CD14-positive monocyte (primary cell): ENCODE measurements around the gene MAPK1IP1L. TPM values are rescaled to one million over a fixed set of nuclear protein-coding genes. Genes with fewer than 3 reads are reported as not detected.

ENCODE experiments used
- DNase-seq, 3 donors: peaks; one replicate each; pipeline ENCODE4 v3.0.0-alpha.2; 2011 to 2022
- H2AFZ ChIP-seq: 2 replicates; pipeline ENCODE4 v1.6.0; 2012; ENCODE audit warnings: mild to moderate bottlenecking, low read depth, low read length, inconsistent platforms; ENCODE audit not compliant: insufficient read depth, poor library complexity, severe bottlenecking
- H3K27ac ChIP-seq, 2 donors: 1 replicate in 1 of 2; 2 replicates in 1 of 2; pipeline ENCODE4 v1.5.1; 2012 to 2013; ENCODE audit warnings: low read length in 2 of 2, control low read depth in 1 of 2, inconsistent platforms in 1 of 2, low read depth in 1 of 2, mild to moderate bottlenecking in 1 of 2
- H3K27me3 ChIP-seq, 2 donors: one replicate each; pipeline versions ENCODE4 v1.6.0 to v1.6.1; 2011 to 2013; ENCODE audit warnings: low read length in 2 of 2; ENCODE audit not compliant: control insufficient read depth in 2 of 2, insufficient read depth in 2 of 2
- H3K36me3 ChIP-seq, 2 donors: replicated peaks in 1 of 2; 1 replicate in 1 of 2; 2 replicates in 1 of 2; pipeline versions ENCODE4 v1.5.1 to v1.6.1; 2012 to 2013; ENCODE audit warnings: low read length in 2 of 2, control low read depth in 1 of 2, inconsistent platforms in 1 of 2, mild to moderate bottlenecking in 1 of 2; ENCODE audit not compliant: insufficient read depth in 2 of 2, control insufficient read depth in 1 of 2
- H3K4me1 ChIP-seq, 2 donors: 1 replicate in 1 of 2; 2 replicates in 1 of 2; pipeline versions ENCODE4 v1.5.1 to v1.6.1; 2012 to 2013; ENCODE audit warnings: low read length in 2 of 2, control low read depth in 1 of 2, inconsistent platforms in 1 of 2, mild to moderate bottlenecking in 1 of 2, moderate library complexity in 1 of 2; ENCODE audit not compliant: insufficient read depth in 2 of 2, control insufficient read depth in 1 of 2
- H3K4me2 ChIP-seq: replicated peaks from 2 replicates; pipeline ENCODE3; 2012; ENCODE audit warnings: low read length, moderate library complexity, mild to moderate bottlenecking; ENCODE audit not compliant: poor library complexity, severe bottlenecking; ENCODE audit errors: extremely low read depth
- H3K4me3 ChIP-seq, 3 experiments: fragments of 200-600 bp in 1 of 3; sonication (generic) in 1 of 3; replicated peaks in 1 of 3; 1 replicate in 2 of 3; 2 replicates in 1 of 3; pipeline ENCODE4 v1.5.1; 2011 to 2013; ENCODE audit warnings: low read length in 3 of 3, mild to moderate bottlenecking in 3 of 3, control low read depth in 2 of 3, low read depth in 2 of 3, inconsistent platforms in 1 of 3, moderate library complexity in 1 of 3
- H3K79me2 ChIP-seq: 2 replicates; pipeline ENCODE4 v1.6.0; 2012; ENCODE audit warnings: mild to moderate bottlenecking, control low read depth, inconsistent platforms, low read length, moderate library complexity; ENCODE audit not compliant: insufficient read depth
- H3K9ac ChIP-seq: 2 replicates; pipeline ENCODE4 v1.6.0; 2017; ENCODE audit warnings: low read length, mild to moderate bottlenecking; ENCODE audit not compliant: insufficient read depth, poor library complexity, severe bottlenecking
- H3K9me3 ChIP-seq, 2 donors: replicated peaks in 1 of 2; 1 replicate in 1 of 2; 2 replicates in 1 of 2; pipeline versions ENCODE4 v1.5.1 to v1.6.1; 2012 to 2013; ENCODE audit warnings: low read length in 2 of 2, control low read depth in 1 of 2; ENCODE audit not compliant: control insufficient read depth in 1 of 2, insufficient read depth in 1 of 2
- H4K20me1 ChIP-seq: 2 replicates; pipeline ENCODE4 v1.6.0; 2012; ENCODE audit warnings: mild to moderate bottlenecking, low read length, control low read depth, moderate library complexity; ENCODE audit not compliant: insufficient read depth
- H3K27ac Mint-ChIP-seq, 7 donors: one replicate each; pipeline ENCODE4 v1.8.0; 2020; ENCODE audit warnings: mild to moderate bottlenecking in 7 of 7, mixed read lengths in 7 of 7, moderate library complexity in 6 of 7, inconsistent platforms in 2 of 7
- H3K27me3 Mint-ChIP-seq, 3 donors: one replicate each; pipeline ENCODE4 v1.8.0; 2021 to 2022; ENCODE audit warnings: low read depth in 3 of 3, mild to moderate bottlenecking in 3 of 3, mixed read lengths in 3 of 3, moderate library complexity in 3 of 3, inconsistent platforms in 1 of 3
- H3K36me3 Mint-ChIP-seq, 2 donors: one replicate each; pipeline ENCODE4 v1.8.0; 2020; ENCODE audit warnings: mixed read lengths in 2 of 2, inconsistent platforms in 1 of 2, mild to moderate bottlenecking in 1 of 2
- H3K4me1 Mint-ChIP-seq: one replicate; pipeline ENCODE4 v1.8.0; 2020; ENCODE audit warnings: mild to moderate bottlenecking, mixed read lengths
- H3K4me3 Mint-ChIP-seq, 2 donors: one replicate each; pipeline ENCODE4 v1.8.0; 2020; ENCODE audit warnings: mild to moderate bottlenecking in 2 of 2, mixed read lengths in 2 of 2, moderate library complexity in 1 of 2
- H3K9me3 Mint-ChIP-seq, 7 donors: one replicate each; pipeline ENCODE4 v1.8.0; 2020 to 2022; ENCODE audit warnings: mixed read lengths in 7 of 7, mild to moderate bottlenecking in 6 of 7, moderate library complexity in 6 of 7, inconsistent platforms in 2 of 7
- WGBS: methylation state at CpG from one replicate; pipeline ENCODE4 v1.1.5; 2013; ENCODE audit warnings: missing lambda C conversion rate; ENCODE audit not compliant: insufficient coverage; 5-methylcytosine and 5-hydroxymethylcytosine counted together
- intact Hi-C, 2 donors: fragments of 100-400 bp; cut with micrococcal nuclease; formaldehyde crosslinking; loops; one replicate each; pipeline versions ENCODE4 v1.15.0 to v1.15.1; 2023
- polyA plus RNA-seq, 3 donors: library from polyadenylated mRNA; depleted of rRNA in 1 of 3; unstranded in 2 of 3; stranded (reverse) in 1 of 3; fragments of 300-500 nt in 2 of 3; fragments of >200 nt in 1 of 3; fragmentation: Illumina TruSeq in 2 of 3; gene quantifications; 1 replicate in 2 of 3; 2 replicates in 1 of 3; pipeline ENCODE4 v1.2.3, GENCODE V29; 2012 to 2021
- TF ChIP-seq, protein P1 (sequence below): fragments of 200-600 bp; IDR thresholded peaks from one replicate; pipeline ENCODE4 v1.8.0; 2022; ENCODE audit warnings: antibody characterized with exemption, mild to moderate bottlenecking

MAPK1IP1L gene
- polyA plus RNA-seq, 3 donors = 44.8 to 89.8 (median 67.8) TPM

DNA sequence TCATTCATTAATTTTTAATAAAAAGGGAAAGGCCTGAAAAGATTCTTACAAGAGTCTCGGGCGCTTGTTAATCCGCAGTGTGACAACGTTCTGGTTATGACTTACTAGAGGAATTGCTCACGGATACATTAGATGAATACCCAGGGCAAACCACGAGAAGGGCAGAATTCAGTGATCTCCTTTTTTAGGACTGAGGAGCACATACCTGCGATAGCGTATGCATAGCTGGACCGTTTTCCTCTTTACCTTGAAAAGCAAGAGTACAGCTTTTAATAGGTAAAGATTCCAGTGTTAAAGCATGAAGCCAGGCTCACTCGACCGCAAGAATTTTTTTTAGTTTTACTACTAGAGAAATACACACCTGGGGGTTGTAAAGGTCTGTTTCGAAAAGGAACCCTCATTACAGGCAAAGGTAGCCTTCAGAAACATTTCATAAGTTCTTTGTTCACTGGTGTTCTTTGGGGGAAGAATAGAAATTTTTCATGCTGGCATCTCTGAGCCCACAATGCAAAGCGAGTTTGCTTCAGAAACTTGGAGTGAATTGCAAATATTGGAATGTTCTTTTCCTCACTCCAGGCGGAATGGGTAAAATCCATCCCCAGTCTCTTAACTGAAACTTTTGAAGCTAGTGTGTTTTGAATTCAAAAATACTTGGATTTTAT is 953 bp downstream of the MAPK1IP1L start:
- no peaks in the 10 kb centered on the region for H3K27me3 ChIP-seq
- peak overlapping the region; percentile 89 to 94 (median 90) for H3K4me3 ChIP-seq
- peak overlapping the region; percentile 91 to 99 for H3K27ac ChIP-seq
- intact Hi-C loops = loop anchor here in 1 of 2 donors (5.0 kb wide), 1 partner anchor 35 kb away; no protein-coding TSS in a partner anchor
- no peaks in the 10 kb centered on the region for H3K9me3 ChIP-seq
- peaks cover 55% of the 10 kb centered on the region for H4K20me1 ChIP-seq
- H2AFZ ChIP-seq = peak overlapping the region; percentile 70
- peaks cover 0 to 28% of the 10 kb centered on the region in 2 donors for H3K36me3 ChIP-seq
- peaks cover 17 to 19% of the 10 kb centered on the region in 2 donors for H3K4me1 ChIP-seq
- peaks cover 27% of the 10 kb centered on the region for H3K4me1 Mint-ChIP-seq
- H3K36me3 Mint-ChIP-seq = peaks cover 12 to 22% of the 10 kb centered on the region in 2 donors
- peak overlapping the region; percentile 99 for H3K9ac ChIP-seq
- peak overlapping the region; percentile 95 to 98 (median 97) for H3K27ac Mint-ChIP-seq
- peaks cover 59% of the 10 kb centered on the region for H3K79me2 ChIP-seq
- peak overlapping the region; percentile 92 for H3K4me2 ChIP-seq
- peak in 1 of 3 donors; percentile 9 for DNase-seq
- no peaks in the 10 kb centered on the region for H3K9me3 Mint-ChIP-seq
- peaks cover 0 to 3% (median 2%) of the 10 kb centered on the region in 3 donors for H3K27me3 Mint-ChIP-seq
- TF ChIP-seq, protein P1, sequence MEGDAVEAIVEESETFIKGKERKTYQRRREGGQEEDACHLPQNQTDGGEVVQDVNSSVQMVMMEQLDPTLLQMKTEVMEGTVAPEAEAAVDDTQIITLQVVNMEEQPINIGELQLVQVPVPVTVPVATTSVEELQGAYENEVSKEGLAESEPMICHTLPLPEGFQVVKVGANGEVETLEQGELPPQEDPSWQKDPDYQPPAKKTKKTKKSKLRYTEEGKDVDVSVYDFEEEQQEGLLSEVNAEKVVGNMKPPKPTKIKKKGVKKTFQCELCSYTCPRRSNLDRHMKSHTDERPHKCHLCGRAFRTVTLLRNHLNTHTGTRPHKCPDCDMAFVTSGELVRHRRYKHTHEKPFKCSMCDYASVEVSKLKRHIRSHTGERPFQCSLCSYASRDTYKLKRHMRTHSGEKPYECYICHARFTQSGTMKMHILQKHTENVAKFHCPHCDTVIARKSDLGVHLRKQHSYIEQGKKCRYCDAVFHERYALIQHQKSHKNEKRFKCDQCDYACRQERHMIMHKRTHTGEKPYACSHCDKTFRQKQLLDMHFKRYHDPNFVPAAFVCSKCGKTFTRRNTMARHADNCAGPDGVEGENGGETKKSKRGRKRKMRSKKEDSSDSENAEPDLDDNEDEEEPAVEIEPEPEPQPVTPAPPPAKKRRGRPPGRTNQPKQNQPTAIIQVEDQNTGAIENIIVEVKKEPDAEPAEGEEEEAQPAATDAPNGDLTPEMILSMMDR = no peak
- 0% methylated on average over 6 of the region's 14 CpGs for WGBS
- H3K4me3 Mint-ChIP-seq = peak overlapping the region; percentile 83 to 90

DNA sequence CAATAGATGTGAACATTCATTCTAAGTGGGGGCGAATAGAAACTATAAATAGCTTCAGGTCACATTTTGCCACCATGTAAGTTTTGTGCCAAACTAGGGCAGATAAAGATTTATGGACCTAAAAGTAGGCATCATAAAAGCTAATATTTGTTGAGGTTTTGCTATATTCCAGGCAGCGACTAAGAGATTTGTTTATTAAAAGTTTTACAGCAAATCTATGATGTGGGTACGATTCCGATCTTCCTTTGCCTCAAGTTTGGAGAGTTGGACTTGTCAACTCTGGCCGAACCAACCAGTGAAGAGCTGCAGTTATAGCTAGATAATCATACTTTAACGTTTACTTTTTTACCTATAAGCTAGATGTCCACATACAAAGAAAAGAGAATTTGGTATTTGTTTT is 1.6 kb downstream of the MAPK1IP1L start:
- 80% methylated on average over 1 of the region's 6 CpGs for WGBS
- Mint-ChIP-seq H3K27me3 (peaks cover 0 to 3% (median 2%) of the 10 kb centered on the region in 3 donors), H3K9me3 (no peaks in the 10 kb centered on the region), H3K4me1 (peaks cover 27% of the 10 kb centered on the region), H3K36me3 (peaks cover 16 to 26% of the 10 kb centered on the region in 2 donors), H3K27ac (peak overlapping the region; percentile 88 to 98 (median 96)), H3K4me3 (peak overlapping the region in 1 of 2 donors; percentile 83)
- H3K79me2 ChIP-seq = peaks cover 65% of the 10 kb centered on the region
- no peaks in the 10 kb centered on the region for H3K9me3 ChIP-seq
- H3K4me2 ChIP-seq = peak overlapping the region; percentile 92
- H3K27me3 ChIP-seq = no peaks in the 10 kb centered on the region
- DNase-seq = no peak
- H3K27ac ChIP-seq = peak overlapping the region in 1 of 2 donors; percentile 99
- H3K36me3 ChIP-seq = peaks cover under 1 to 32% of the 10 kb centered on the region in 2 donors
- no peak overlapping the region for H3K9ac ChIP-seq
- H3K4me3 ChIP-seq = peak overlapping the region in 1 of 3 experiments; percentile 90
- peaks cover 17 to 19% of the 10 kb centered on the region in 2 donors for H3K4me1 ChIP-seq
- H4K20me1 ChIP-seq = peaks cover 61% of the 10 kb centered on the region
- TF ChIP-seq, protein P1 = no peak
- H2AFZ ChIP-seq = no peak overlapping the region
- intact Hi-C loops = loop anchor here in 1 of 2 donors (5.0 kb wide), 1 partner anchor 34 kb away; no protein-coding TSS in a partner anchor
